DND-41 (cell line): ENCODE data around the gene LHX3.

Source experiments
- ATAC-seq: fragments of 200-7000 bp; cut with Tn5 transposase; 3 replicates; pipeline ENCODE4 v1.9.1; 2021; ENCODE audit warnings: low read depth; ENCODE audit not compliant: insufficient read depth
- DNase-seq: peaks from one replicate; pipeline ENCODE4 v3.0.0-alpha.2; 2020
- H2AFZ ChIP-seq: 2 replicates; pipeline ENCODE4 v1.6.0; 2012; ENCODE audit warnings: low read depth, low read length
- H3K27ac ChIP-seq: 2 replicates; pipeline ENCODE4 v1.5.1; 2012; ENCODE audit warnings: low read length, inconsistent platforms
- H3K27me3 ChIP-seq: fragments of 200-600 bp; sonication (generic); 2 replicates; pipeline ENCODE4 v1.6.0; 2012; ENCODE audit warnings: low read length, mild to moderate bottlenecking, inconsistent platforms; ENCODE audit not compliant: insufficient read depth, poor library complexity
- H3K36me3 ChIP-seq: 2 replicates; pipeline ENCODE4 v1.5.1; 2012; ENCODE audit warnings: low read length, inconsistent platforms; ENCODE audit not compliant: insufficient read depth
- H3K4me1 ChIP-seq: 2 replicates; pipeline ENCODE4 v1.5.1; 2012; ENCODE audit warnings: mild to moderate bottlenecking, low read length; ENCODE audit not compliant: insufficient read depth
- H3K4me2 ChIP-seq: 2 replicates; pipeline ENCODE4 v1.6.0; 2012; ENCODE audit warnings: mild to moderate bottlenecking, moderate library complexity, low read length, inconsistent platforms; ENCODE audit not compliant: insufficient read depth
- H3K4me3 ChIP-seq, 2 experiments: fragments of 200-600 bp in 1 of 2; shearing (Covaris generic) in 1 of 2; 2 replicates each; pipeline ENCODE4 v1.5.1; 2012 to 2016; ENCODE audit warnings: inconsistent platforms in 2 of 2, low read length in 2 of 2, mild to moderate bottlenecking in 2 of 2, low read depth in 1 of 2, moderate library complexity in 1 of 2
- H3K79me2 ChIP-seq: 2 replicates; pipeline ENCODE4 v1.6.0; 2012; ENCODE audit warnings: low read length, inconsistent platforms; ENCODE audit not compliant: insufficient read depth
- H3K9ac ChIP-seq: 2 replicates; pipeline ENCODE4 v1.6.0; 2012; ENCODE audit warnings: low read depth, mild to moderate bottlenecking, inconsistent platforms, low read length, moderate library complexity
- H3K9me3 ChIP-seq: 2 replicates; pipeline ENCODE4 v1.5.1; 2012; ENCODE audit warnings: low read length, moderate library complexity, mild to moderate bottlenecking, inconsistent platforms; ENCODE audit not compliant: insufficient read depth, severe bottlenecking
- H4K20me1 ChIP-seq: 2 replicates; pipeline ENCODE4 v1.6.0; 2012; ENCODE audit warnings: low read length; ENCODE audit not compliant: insufficient read depth
- EZH2 ChIP-seq: IDR thresholded peaks from 3 replicates; pipeline ENCODE4 v1.6.1; 2012; ENCODE audit warnings: borderline replicate concordance, low read depth, mild to moderate bottlenecking, moderate library complexity, low read length, inconsistent platforms; ENCODE audit not compliant: severe bottlenecking
- TF ChIP-seq, protein P1 (sequence below): IDR thresholded peaks from 2 replicates; pipeline ENCODE4 v1.5.1; 2012; ENCODE audit warnings: borderline replicate concordance, low read length, moderate library complexity, mild to moderate bottlenecking; ENCODE audit not compliant: poor library complexity, severe bottlenecking; ENCODE audit errors: extremely low read depth

LHX3 gene

DNA sequence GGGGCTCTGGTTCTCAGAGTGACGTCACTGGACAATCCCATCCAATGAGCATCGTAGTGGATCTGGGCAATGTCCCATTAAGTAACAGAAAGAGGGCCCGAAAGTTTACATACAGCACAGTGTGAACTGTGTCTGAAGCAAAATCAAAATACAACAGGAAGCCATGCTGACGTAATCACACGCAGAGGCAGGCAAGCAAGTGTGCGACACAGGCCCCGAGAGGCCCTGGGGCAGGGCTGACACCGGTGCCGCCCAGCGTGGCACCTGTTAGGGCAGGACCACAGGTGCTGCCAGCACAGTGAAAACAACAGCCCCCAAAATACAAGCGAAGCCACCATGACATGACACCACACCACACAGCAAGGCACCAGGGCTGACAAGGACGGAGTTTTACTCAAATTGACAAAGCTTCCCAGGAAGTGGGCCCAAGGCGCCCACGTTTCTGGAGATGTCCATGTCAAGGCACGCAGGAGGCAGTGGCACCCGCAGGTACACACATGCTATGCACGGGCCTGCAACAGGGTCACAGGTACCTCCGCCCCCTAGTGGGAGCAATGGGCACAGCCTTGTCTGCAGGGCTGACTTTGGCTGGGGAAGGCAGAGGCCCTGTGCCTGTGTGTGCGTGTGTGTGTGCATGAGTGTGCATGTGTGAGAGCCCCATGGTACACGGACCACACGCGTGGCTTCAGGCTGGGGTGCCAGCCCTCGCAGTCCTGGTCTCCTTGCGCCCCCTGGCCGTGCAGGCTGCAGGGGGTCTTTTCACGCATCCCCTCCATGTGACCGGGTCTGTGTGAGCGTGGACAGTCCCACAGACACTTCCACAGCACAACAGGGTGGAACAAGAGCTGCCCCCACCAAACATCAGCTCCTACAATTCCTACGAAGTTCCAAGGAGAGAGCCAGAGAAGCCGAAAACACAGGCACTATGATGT lies 21.1 kb upstream of the LHX3 start:
- ATAC-seq (peak; percentile 92), DNase-seq (peak; percentile 58)
- peaks cover 55% of the 10 kb centered on the region for H3K36me3 ChIP-seq
- H3K27me3 ChIP-seq, result no peaks in the 10 kb centered on the region
- H3K9me3 ChIP-seq, result no peaks in the 10 kb centered on the region
- H3K4me1 ChIP-seq, result no peaks in the 10 kb centered on the region
- TF ChIP-seq EZH2, result no peak
- TF ChIP-seq, protein P1, sequence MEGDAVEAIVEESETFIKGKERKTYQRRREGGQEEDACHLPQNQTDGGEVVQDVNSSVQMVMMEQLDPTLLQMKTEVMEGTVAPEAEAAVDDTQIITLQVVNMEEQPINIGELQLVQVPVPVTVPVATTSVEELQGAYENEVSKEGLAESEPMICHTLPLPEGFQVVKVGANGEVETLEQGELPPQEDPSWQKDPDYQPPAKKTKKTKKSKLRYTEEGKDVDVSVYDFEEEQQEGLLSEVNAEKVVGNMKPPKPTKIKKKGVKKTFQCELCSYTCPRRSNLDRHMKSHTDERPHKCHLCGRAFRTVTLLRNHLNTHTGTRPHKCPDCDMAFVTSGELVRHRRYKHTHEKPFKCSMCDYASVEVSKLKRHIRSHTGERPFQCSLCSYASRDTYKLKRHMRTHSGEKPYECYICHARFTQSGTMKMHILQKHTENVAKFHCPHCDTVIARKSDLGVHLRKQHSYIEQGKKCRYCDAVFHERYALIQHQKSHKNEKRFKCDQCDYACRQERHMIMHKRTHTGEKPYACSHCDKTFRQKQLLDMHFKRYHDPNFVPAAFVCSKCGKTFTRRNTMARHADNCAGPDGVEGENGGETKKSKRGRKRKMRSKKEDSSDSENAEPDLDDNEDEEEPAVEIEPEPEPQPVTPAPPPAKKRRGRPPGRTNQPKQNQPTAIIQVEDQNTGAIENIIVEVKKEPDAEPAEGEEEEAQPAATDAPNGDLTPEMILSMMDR, result peak; percentile 84
- no peak overlapping the region for H3K4me2 ChIP-seq
- H3K27ac ChIP-seq, result no peak overlapping the region
- H3K4me3 ChIP-seq, result no peak overlapping the region
- H2AFZ ChIP-seq, result no peak overlapping the region
- peaks cover 30% of the 10 kb centered on the region; the same call in 1 of the 2 replicates for H3K79me2 ChIP-seq
- H3K9ac ChIP-seq, result no peak overlapping the region
- H4K20me1 ChIP-seq, result peaks cover 53% of the 10 kb centered on the region

DNA sequence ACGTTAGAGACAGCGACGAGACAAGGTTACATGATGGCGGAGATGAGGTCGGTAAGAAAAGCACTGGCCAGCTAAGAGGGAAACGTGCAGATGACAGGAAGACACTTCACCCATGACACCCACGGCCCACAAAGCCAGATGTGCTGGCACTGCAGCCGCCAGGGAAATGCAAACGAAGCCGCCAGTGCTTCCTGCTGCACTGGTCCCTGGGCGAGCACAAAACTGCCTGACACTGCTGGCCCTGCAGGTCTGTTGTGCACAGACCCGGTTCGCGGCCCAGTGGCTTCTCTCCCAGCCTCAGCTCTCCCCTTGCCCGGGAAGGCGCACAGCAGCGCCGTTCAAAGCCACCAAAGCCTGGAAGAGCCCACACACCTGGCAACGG lies 20.4 kb upstream of the LHX3 start:
- H3K79me2 ChIP-seq, result peaks cover 27% of the 10 kb centered on the region; the same call in 1 of the 2 replicates
- no peak overlapping the region for H3K27ac ChIP-seq
- H3K4me1 ChIP-seq, result no peaks in the 10 kb centered on the region
- no peaks in the 10 kb centered on the region for H3K27me3 ChIP-seq
- TF ChIP-seq, protein P1, result no peak
- TF ChIP-seq EZH2, result no peak
- peaks cover 55% of the 10 kb centered on the region for H3K36me3 ChIP-seq
- no peak overlapping the region for H3K4me2 ChIP-seq
- no peak overlapping the region for H3K9ac ChIP-seq
- DNase-seq (no peak), ATAC-seq (no peak)
- no peaks in the 10 kb centered on the region for H3K9me3 ChIP-seq
- no peak overlapping the region for H3K4me3 ChIP-seq
- H4K20me1 ChIP-seq, result peaks cover 49% of the 10 kb centered on the region
- H2AFZ ChIP-seq, result no peak overlapping the region

DNA sequence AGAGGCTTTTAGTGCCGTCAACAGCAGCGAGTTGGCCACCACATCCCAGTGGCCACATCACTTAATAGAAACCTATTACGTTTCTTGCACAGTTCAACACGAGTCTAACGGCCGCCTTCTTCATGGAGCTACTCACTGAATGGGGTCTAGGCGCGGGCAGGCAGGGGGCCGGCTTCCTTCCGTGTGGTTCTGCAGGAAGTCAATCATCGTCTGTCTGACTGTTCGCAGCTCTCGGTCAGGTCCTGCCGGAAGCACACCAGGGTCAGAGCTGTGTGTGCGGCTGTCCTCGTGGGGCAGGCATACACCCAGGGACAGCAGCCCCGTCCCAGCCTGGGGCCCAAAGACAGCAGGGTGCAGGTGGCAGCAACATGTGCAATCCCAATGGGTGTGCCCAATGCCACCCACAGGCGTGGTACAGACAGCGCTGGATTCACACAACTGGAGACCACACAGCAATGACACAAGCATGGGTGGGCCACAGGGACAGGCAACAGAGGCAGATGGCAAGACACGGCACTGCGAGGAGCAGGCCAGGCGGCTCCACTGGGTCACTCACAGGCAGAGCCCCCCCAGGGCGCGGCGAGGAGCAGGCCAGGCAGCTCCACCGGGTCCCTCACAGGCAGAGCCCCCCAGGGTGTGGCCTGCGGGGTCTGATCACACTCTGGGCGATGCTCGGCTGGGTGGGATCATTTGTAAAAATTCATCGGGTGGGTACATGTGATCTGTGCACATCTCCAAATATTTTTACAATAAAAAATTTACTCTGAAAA lies 19.1 kb upstream of the LHX3 start:
- Histone ChIP-seq H3K27ac (no peak overlapping the region), H3K4me1 (no peaks in the 10 kb centered on the region), H3K4me2 (no peak overlapping the region)

More for the DNA sequence above, 19.1 kb upstream of the LHX3 start:
- DNase-seq (no peak), ATAC-seq (no peak)
- H3K9ac ChIP-seq, result no peak overlapping the region
- H3K79me2 ChIP-seq, result peaks cover 19% of the 10 kb centered on the region; the same call in 1 of the 2 replicates
- no peaks in the 10 kb centered on the region for H3K9me3 ChIP-seq
- peaks cover 45% of the 10 kb centered on the region for H4K20me1 ChIP-seq
- H3K27me3 ChIP-seq, result no peaks in the 10 kb centered on the region
- TF ChIP-seq EZH2, result no peak
- TF ChIP-seq, protein P1, result no peak
- no peak overlapping the region for H3K4me3 ChIP-seq
- H3K36me3 ChIP-seq, result peaks cover 60% of the 10 kb centered on the region
- H2AFZ ChIP-seq, result no peak overlapping the region
